ENCODE measurements around the gene CNGB1.
"Not testable (repeated sequence)": the region's sequence is repeated elsewhere in the genome, so short reads cannot be mapped to it uniquely, and the experiment has no call there.

Gene CNGB1

GRCh38 chr16:57900796-57901479 is 70.0 kb downstream of the CNGB1 start:
- no peaks in the 10 kb centered on the region for H3K27me3 ChIP-seq (ENCODE audit: control insufficient read depth, insufficient read depth, low read length)
- H3K4me3 ChIP-seq (ENCODE audit: low read depth, low read length): no peak overlapping the region
- H3K9me3 ChIP-seq (ENCODE audit: control insufficient read depth, insufficient read depth, low read depth, low read length): no peaks in the 10 kb centered on the region
- H3K27ac ChIP-seq (ENCODE audit: low read depth, low read length): no peak overlapping the region
- no peak overlapping the region for H3K9ac ChIP-seq (ENCODE audit: low read length)
- H3K4me1 ChIP-seq (ENCODE audit: control insufficient read depth, insufficient read depth, low read length): no peaks in the 10 kb centered on the region
- no peaks in the 10 kb centered on the region for H3K36me3 ChIP-seq (ENCODE audit: control insufficient read depth, insufficient read depth, low read length)

- H3K9ac ChIP-seq (ENCODE audit: low read length): no peak overlapping the region
- H3K4me1 ChIP-seq (ENCODE audit: control insufficient read depth, insufficient read depth, low read length): no peaks in the 10 kb centered on the region
- no peaks in the 10 kb centered on the region for H3K27me3 ChIP-seq (ENCODE audit: control insufficient read depth, insufficient read depth, low read length)
- no peaks in the 10 kb centered on the region for H3K9me3 ChIP-seq (ENCODE audit: control insufficient read depth, insufficient read depth, low read depth, low read length)
- H3K27ac ChIP-seq (ENCODE audit: low read depth, low read length): no peak overlapping the region
- no peaks in the 10 kb centered on the region for H3K36me3 ChIP-seq (ENCODE audit: control insufficient read depth, insufficient read depth, low read length)
- no peak overlapping the region for H3K4me3 ChIP-seq (ENCODE audit: low read depth, low read length)
Observed at GRCh38 chr16:57899771-57900661, 70.9 kb downstream of the CNGB1 start.

- H3K27ac ChIP-seq (ENCODE audit: low read depth, low read length): no peak overlapping the region
- H3K4me1 ChIP-seq (ENCODE audit: control insufficient read depth, insufficient read depth, low read length): no peaks in the 10 kb centered on the region; the same call in 1 of the 2 replicates
- H3K4me3 ChIP-seq (ENCODE audit: low read depth, low read length): no peak overlapping the region
- no peaks in the 10 kb centered on the region for H3K27me3 ChIP-seq (ENCODE audit: control insufficient read depth, insufficient read depth, low read length)
- H3K9ac ChIP-seq (ENCODE audit: low read length): no peak overlapping the region
- H3K9me3 ChIP-seq (ENCODE audit: control insufficient read depth, insufficient read depth, low read depth, low read length): no peaks in the 10 kb centered on the region
- H3K36me3 ChIP-seq (ENCODE audit: control insufficient read depth, insufficient read depth, low read length): no peaks in the 10 kb centered on the region
Observed at GRCh38 chr16:57898961-57899360, 72.0 kb downstream of the CNGB1 start.

GRCh38 chr16:57897996-57898395 is 72.9 kb downstream of the CNGB1 start:
- no peaks in the 10 kb centered on the region for H3K36me3 ChIP-seq (ENCODE audit: control insufficient read depth, insufficient read depth, low read length)
- no peaks in the 10 kb centered on the region for H3K9me3 ChIP-seq (ENCODE audit: control insufficient read depth, insufficient read depth, low read depth, low read length)
- H3K27ac ChIP-seq (ENCODE audit: low read depth, low read length): no peak overlapping the region
- H3K27me3 ChIP-seq (ENCODE audit: control insufficient read depth, insufficient read depth, low read length): no peaks in the 10 kb centered on the region
- no peak overlapping the region for H3K9ac ChIP-seq (ENCODE audit: low read length)
- H3K4me1 ChIP-seq (ENCODE audit: control insufficient read depth, insufficient read depth, low read length): no peaks in the 10 kb centered on the region; the same call in 1 of the 2 replicates
- H3K4me3 ChIP-seq (ENCODE audit: low read depth, low read length): no peak overlapping the region

GRCh38 chr16:57897053-57897784 is 73.7 kb downstream of the CNGB1 start:
- Histone ChIP-seq H3K9me3 (ENCODE audit: control insufficient read depth, insufficient read depth, low read depth, low read length) (no peaks in the 10 kb centered on the region), H3K4me3 (ENCODE audit: low read depth, low read length) (no peak overlapping the region), H3K4me1 (ENCODE audit: control insufficient read depth, insufficient read depth, low read length) (no peaks in the 10 kb centered on the region; the same call in 1 of the 2 replicates), H3K36me3 (ENCODE audit: control insufficient read depth, insufficient read depth, low read length) (no peaks in the 10 kb centered on the region), H3K27me3 (ENCODE audit: control insufficient read depth, insufficient read depth, low read length) (no peaks in the 10 kb centered on the region), H3K9ac (ENCODE audit: low read length) (no peak overlapping the region), H3K27ac (ENCODE audit: low read depth, low read length) (no peak overlapping the region)

- H3K9me3 ChIP-seq (ENCODE audit: control insufficient read depth, insufficient read depth, low read depth, low read length); H3K36me3 ChIP-seq (ENCODE audit: control insufficient read depth, insufficient read depth, low read length); H3K27ac ChIP-seq (ENCODE audit: low read depth, low read length); H3K27me3 ChIP-seq (ENCODE audit: control insufficient read depth, insufficient read depth, low read length); H3K4me3 ChIP-seq (ENCODE audit: low read depth, low read length); H3K4me1 ChIP-seq (ENCODE audit: control insufficient read depth, insufficient read depth, low read length); H3K9ac ChIP-seq (ENCODE audit: low read length): not testable (repeated sequence)
Observed at GRCh38 chr16:57895081-57895547, 75.8 kb downstream of the CNGB1 start.

GRCh38 chr16:57894390-57895080 is 76.4 kb downstream of the CNGB1 start:
- Histone ChIP-seq H3K27me3 (ENCODE audit: control insufficient read depth, insufficient read depth, low read length) (no peaks in the 10 kb centered on the region), H3K9ac (ENCODE audit: low read length) (no peak overlapping the region), H3K27ac (ENCODE audit: low read depth, low read length) (no peak overlapping the region), H3K4me3 (ENCODE audit: low read depth, low read length) (no peak overlapping the region), H3K36me3 (ENCODE audit: control insufficient read depth, insufficient read depth, low read length) (no peaks in the 10 kb centered on the region), H3K4me1 (ENCODE audit: control insufficient read depth, insufficient read depth, low read length) (no peaks in the 10 kb centered on the region; the same call in 1 of the 2 replicates), H3K9me3 (ENCODE audit: control insufficient read depth, insufficient read depth, low read depth, low read length) (no peaks in the 10 kb centered on the region)

GRCh38 chr16:57893559-57894389 is 77.2 kb downstream of the CNGB1 start:
- no peak overlapping the region for H3K4me3 ChIP-seq (ENCODE audit: low read depth, low read length)

GRCh38 chr16:57893217-57893558 is 77.7 kb downstream of the CNGB1 start:
- H3K36me3 ChIP-seq (ENCODE audit: control insufficient read depth, insufficient read depth, low read length): no peaks in the 10 kb centered on the region
- H3K9ac ChIP-seq (ENCODE audit: low read length): no peak overlapping the region
- no peak overlapping the region for H3K27ac ChIP-seq (ENCODE audit: low read depth, low read length)
- no peaks in the 10 kb centered on the region; the same call in 1 of the 2 replicates for H3K4me1 ChIP-seq (ENCODE audit: control insufficient read depth, insufficient read depth, low read length)
- no peak overlapping the region for H3K4me3 ChIP-seq (ENCODE audit: low read depth, low read length)
- H3K27me3 ChIP-seq (ENCODE audit: control insufficient read depth, insufficient read depth, low read length): no peaks in the 10 kb centered on the region
- no peaks in the 10 kb centered on the region for H3K9me3 ChIP-seq (ENCODE audit: control insufficient read depth, insufficient read depth, low read depth, low read length)

More at GRCh38 chr16:57893559-57894389, 77.2 kb downstream of the CNGB1 start:
- Histone ChIP-seq H3K36me3 (ENCODE audit: control insufficient read depth, insufficient read depth, low read length) (no peaks in the 10 kb centered on the region), H3K9me3 (ENCODE audit: control insufficient read depth, insufficient read depth, low read depth, low read length) (no peaks in the 10 kb centered on the region), H3K27ac (ENCODE audit: low read depth, low read length) (no peak overlapping the region), H3K27me3 (ENCODE audit: control insufficient read depth, insufficient read depth, low read length) (no peaks in the 10 kb centered on the region), H3K9ac (ENCODE audit: low read length) (no peak overlapping the region), H3K4me1 (ENCODE audit: control insufficient read depth, insufficient read depth, low read length) (no peaks in the 10 kb centered on the region; the same call in 1 of the 2 replicates)

Data from HUES6 (cell line).